Measurements from ENCODE around the gene CALML3.

The CALML3 gene

GRCh38 chr10:5573968-5574641, 49.3 kb downstream of the CALML3 start:
- Histone ChIP-seq H3K9me3 (ENCODE audit: control insufficient read depth, insufficient read depth, low read length) (no peaks in the 10 kb centered on the region), H3K4me1 (ENCODE audit: insufficient read depth, low read length) (peaks cover 7% of the 10 kb centered on the region; the same call in 1 of the 2 replicates), H3K36me3 (ENCODE audit: insufficient read depth, low read length) (no peaks in the 10 kb centered on the region), H3K9ac (ENCODE audit: low read depth, low read length) (no peak overlapping the region)

- Histone ChIP-seq H3K9me3 (ENCODE audit: control insufficient read depth, insufficient read depth, low read length) (no peaks in the 10 kb centered on the region), H3K36me3 (ENCODE audit: insufficient read depth, low read length) (no peaks in the 10 kb centered on the region), H3K9ac (ENCODE audit: low read depth, low read length) (no peak overlapping the region), H3K4me1 (ENCODE audit: insufficient read depth, low read length) (peaks cover 7% of the 10 kb centered on the region; the same call in 1 of the 2 replicates)
These were observed 49.9 kb downstream of the CALML3 start for GRCh38 chr10:5574642-5575131.

GRCh38 chr10:5575144-5575481, 50.4 kb downstream of the CALML3 start:
- Histone ChIP-seq H3K9ac (ENCODE audit: low read depth, low read length) (no peak overlapping the region), H3K9me3 (ENCODE audit: control insufficient read depth, insufficient read depth, low read length) (no peaks in the 10 kb centered on the region)

GRCh38 chr10:5575482-5576153, 50.9 kb downstream of the CALML3 start:
- no peak overlapping the region for H3K9ac ChIP-seq (ENCODE audit: low read depth, low read length)
- H3K36me3 ChIP-seq (ENCODE audit: insufficient read depth, low read length) = no peaks in the 10 kb centered on the region
- no peaks in the 10 kb centered on the region for H3K9me3 ChIP-seq (ENCODE audit: control insufficient read depth, insufficient read depth, low read length)
- peaks cover 7% of the 10 kb centered on the region; the same call in 1 of the 2 replicates for H3K4me1 ChIP-seq (ENCODE audit: insufficient read depth, low read length)

More at GRCh38 chr10:5575144-5575481, 50.4 kb downstream of the CALML3 start:
- Histone ChIP-seq H3K4me1 (ENCODE audit: insufficient read depth, low read length) (peaks cover 7% of the 10 kb centered on the region; the same call in 1 of the 2 replicates), H3K36me3 (ENCODE audit: insufficient read depth, low read length) (no peaks in the 10 kb centered on the region)

- H3K36me3 ChIP-seq (ENCODE audit: insufficient read depth, low read length) = no peaks in the 10 kb centered on the region
- H3K9me3 ChIP-seq (ENCODE audit: control insufficient read depth, insufficient read depth, low read length) = no peaks in the 10 kb centered on the region
- peaks cover 7% of the 10 kb centered on the region; the same call in 1 of the 2 replicates for H3K4me1 ChIP-seq (ENCODE audit: insufficient read depth, low read length)
- no peak overlapping the region for H3K9ac ChIP-seq (ENCODE audit: low read depth, low read length)
These were observed 51.5 kb downstream of the CALML3 start for GRCh38 chr10:5576154-5576748.
